Endothelial cell of umbilical vein (primary cell): Measurements from ENCODE around the gene DNAI2. TPM values are rescaled to one million over a fixed set of nuclear protein-coding genes. Genes with fewer than 3 reads are reported as not detected.
"Not testable (repeated sequence)": the region's sequence is repeated elsewhere in the genome, so short reads cannot be mapped to it uniquely, and the experiment has no call there.

Source experiments
- BruUV-seq: library from RNA; stranded (reverse); fragments of 400-500 nt; replicated peaks from 2 replicates; lab custom pipeline; 2021; lab: Mats Ljungman, UMichigan
- CTCF ChIA-PET: fragments of 300-600, 350-600 bp; sonication (Branson Sonifier 250); formaldehyde crosslinking; loops from one replicate; lab custom pipeline; 2021; ENCODE audit warnings: antibody characterized with exemption, inconsistent platforms; lab: Charles Lee
- POLR2A ChIA-PET: fragments of 300-600, 350-600 bp; sonication (Branson Sonifier 250); formaldehyde crosslinking; loops from one replicate; lab custom pipeline; 2021; ENCODE audit warnings: antibody characterized with exemption, inconsistent platforms; lab: Charles Lee
- DNase-seq: peaks from one replicate; pipeline ENCODE4 v3.0.0-alpha.2; 2011; ENCODE audit warnings: low read depth, low spot score
- FAIRE-seq: peaks from 2 replicates; lab custom pipeline; 2011; peaks lifted over from hg19 to GRCh38; lab: Jason Lieb, UNC
- H2AFZ ChIP-seq: 2 replicates; pipeline ENCODE4 v1.6.0; 2012; ENCODE audit warnings: low read depth, low read length, control low read depth, inconsistent platforms
- H3K27ac ChIP-seq: 2 replicates; pipeline ENCODE4 v1.5.1; 2011; ENCODE audit warnings: low read depth, mild to moderate bottlenecking, control low read depth, low read length, moderate library complexity; ENCODE audit not compliant: insufficient read depth
- H3K27me3 ChIP-seq, 2 experiments: 2 replicates each; pipeline versions ENCODE4 v1.6.0 to v1.6.1; 2011; ENCODE audit warnings: low read length in 2 of 2, mixed read lengths in 1 of 2; ENCODE audit not compliant: control insufficient read depth in 2 of 2, insufficient read depth in 2 of 2
- H3K36me3 ChIP-seq, 2 experiments: 2 replicates in 1 of 2; 3 replicates in 1 of 2; pipeline ENCODE4 v1.5.1; 2011; ENCODE audit warnings: low read length in 2 of 2, mild to moderate bottlenecking in 1 of 2, moderate library complexity in 1 of 2; ENCODE audit not compliant: control insufficient read depth in 2 of 2, insufficient read depth in 2 of 2; ENCODE audit errors: extremely low read depth in 1 of 2
- H3K4me1 ChIP-seq: 3 replicates; pipeline ENCODE4 v1.5.1; 2011; ENCODE audit warnings: mild to moderate bottlenecking, low read length; ENCODE audit not compliant: control insufficient read depth, insufficient read depth; ENCODE audit errors: extremely low read depth
- H3K4me2 ChIP-seq: 2 replicates; pipeline ENCODE4 v1.6.1; 2011; ENCODE audit warnings: low read length, control low read depth, mixed read lengths; ENCODE audit not compliant: insufficient read depth
- H3K4me3 ChIP-seq, 3 experiments: fragments of 200-600 bp in 1 of 3; sonication (generic), shearing (Covaris generic) in 1 of 3; replicated peaks in 1 of 3; 2 replicates each; pipeline ENCODE4 v1.5.1; 2011 to 2016; ENCODE audit warnings: control low read depth in 3 of 3, low read length in 3 of 3, mild to moderate bottlenecking in 2 of 3, inconsistent platforms in 1 of 3, low read depth in 1 of 3, moderate library complexity in 1 of 3; ENCODE audit not compliant: insufficient read depth in 1 of 3
- H3K79me2 ChIP-seq: 2 replicates; pipeline ENCODE4 v1.6.0; 2012; ENCODE audit warnings: low read length, inconsistent platforms; ENCODE audit not compliant: control insufficient read depth, insufficient read depth
- H3K9ac ChIP-seq: replicated peaks from 2 replicates; pipeline ENCODE3; 2011; ENCODE audit warnings: low read length, control low read depth; ENCODE audit not compliant: insufficient read depth; ENCODE audit errors: extremely low read depth
- H3K9me1 ChIP-seq: replicated peaks from 3 replicates; pipeline ENCODE4 v1.6.0; 2011; ENCODE audit warnings: mild to moderate bottlenecking, low read length; ENCODE audit not compliant: control insufficient read depth, insufficient read depth; ENCODE audit errors: extremely low read depth
- H3K9me3 ChIP-seq: replicated peaks from 2 replicates; pipeline ENCODE4 v1.5.1; 2012; ENCODE audit warnings: low read length, inconsistent platforms; ENCODE audit not compliant: control insufficient read depth, insufficient read depth
- H4K20me1 ChIP-seq: replicated peaks from 2 replicates; pipeline ENCODE3; 2011; ENCODE audit warnings: mild to moderate bottlenecking, low read length; ENCODE audit not compliant: control insufficient read depth, insufficient read depth; ENCODE audit errors: extremely low read depth
- FOS ChIP-seq: IDR thresholded peaks from 2 replicates; pipeline ENCODE4 v1.6.1; 2011; ENCODE audit warnings: mild to moderate bottlenecking, low read length, moderate library complexity, borderline replicate concordance; ENCODE audit not compliant: insufficient read depth
- GATA2 ChIP-seq: IDR thresholded peaks from 2 replicates; pipeline ENCODE4 v1.7.0; 2011; ENCODE audit warnings: low read depth, mild to moderate bottlenecking, moderate library complexity, mixed read lengths, low read length; ENCODE audit not compliant: insufficient read length, insufficient read depth
- MYC ChIP-seq: IDR thresholded peaks from one replicate; pipeline ENCODE4 v1.6.1; 2011; ENCODE audit warnings: mild to moderate bottlenecking, low read depth, low read length
- POLR2AphosphoS5 ChIP-seq: IDR thresholded peaks from 2 replicates; pipeline ENCODE4 v1.6.1; 2012; ENCODE audit warnings: low read depth, mild to moderate bottlenecking, control low read depth, low read length, moderate library complexity; ENCODE audit not compliant: insufficient read depth
- dilution Hi-C: fragments of 300-500 bp; cut with MboI; formaldehyde crosslinking; loops from one replicate; pipeline ENCODE4 v1.15.0; 2019; ENCODE audit warnings: low sequenced_read_pairs; ENCODE audit not compliant: extremely low pct_ligation_motif_present
- intact Hi-C: fragments of 100-400 bp; cut with micrococcal nuclease; formaldehyde crosslinking; loops from one replicate; pipeline ENCODE4 v1.10.0; 2022
- polyA plus RNA-seq, 4 experiments: library from polyadenylated mRNA; depleted of rRNA in 3 of 4; stranded (reverse) in 3 of 4; unstranded in 1 of 4; fragments of >200 nt; gene quantifications; 2 replicates each; pipeline versions ENCODE4 v1.2.1 to v1.2.3, GENCODE V29; 2011 to 2012; ENCODE audit warnings: missing spikeins in 1 of 4
- total RNA-seq: library from RNA; stranded (reverse); gene quantifications from 2 replicates; pipeline ENCODE4 v1.2.3, GENCODE V29; 2021
- TF ChIP-seq, protein P1 (sequence below): IDR thresholded peaks from 2 replicates; pipeline ENCODE4 v1.6.1; 2011; ENCODE audit not compliant: insufficient read depth, insufficient read length
- TF ChIP-seq, protein P2 (sequence below), 2 donors: IDR thresholded peaks; 1 replicate in 1 of 2; 2 replicates in 1 of 2; pipeline ENCODE4 v1.5.1; 2011; ENCODE audit warnings: low read length in 2 of 2, mild to moderate bottlenecking in 2 of 2, moderate library complexity in 2 of 2, control low read depth in 1 of 2, inconsistent platforms in 1 of 2, low read depth in 1 of 2; ENCODE audit not compliant: insufficient read depth in 1 of 2; ENCODE audit errors: extremely low read depth in 1 of 2

DNAI2 gene
- total and polyA plus RNA-seq, 2 donors (not counting 3 experiments of a cell fraction or from before 2014, with no cell fraction given) = not detected

DNA sequence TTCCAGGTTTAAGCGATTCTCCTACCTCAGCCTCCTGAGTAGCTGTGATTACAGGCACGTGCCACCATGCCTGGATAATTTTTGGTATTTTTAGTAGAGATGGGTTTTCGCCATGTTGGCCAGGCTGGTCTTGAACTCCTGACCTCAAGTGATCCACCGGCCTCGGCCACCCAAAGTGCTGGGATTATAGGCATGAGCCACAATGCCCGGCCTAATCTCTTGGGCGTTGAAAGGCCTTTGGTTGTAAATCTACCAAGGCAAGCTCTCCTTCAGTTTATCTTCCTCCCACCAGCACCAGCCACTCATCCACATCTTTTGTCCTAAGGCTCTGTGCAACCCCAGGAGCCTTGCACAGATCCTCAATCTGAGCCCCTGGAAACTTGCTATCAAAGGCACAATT lies 5.6 kb downstream of the DNAI2 start:
- intact Hi-C loops, dilution Hi-C loops, H3K27me3 ChIP-seq, H3K9me1 ChIP-seq, H3K36me3 ChIP-seq, H2AFZ ChIP-seq, H3K9me3 ChIP-seq, H3K79me2 ChIP-seq, FAIRE-seq, H3K27ac ChIP-seq, H4K20me1 ChIP-seq, DNase-seq, H3K4me2 ChIP-seq, H3K4me1 ChIP-seq, POLR2A ChIA-PET, CTCF ChIA-PET, H3K4me3 ChIP-seq, BruUV-seq, H3K9ac ChIP-seq: not testable (repeated sequence)

DNA sequence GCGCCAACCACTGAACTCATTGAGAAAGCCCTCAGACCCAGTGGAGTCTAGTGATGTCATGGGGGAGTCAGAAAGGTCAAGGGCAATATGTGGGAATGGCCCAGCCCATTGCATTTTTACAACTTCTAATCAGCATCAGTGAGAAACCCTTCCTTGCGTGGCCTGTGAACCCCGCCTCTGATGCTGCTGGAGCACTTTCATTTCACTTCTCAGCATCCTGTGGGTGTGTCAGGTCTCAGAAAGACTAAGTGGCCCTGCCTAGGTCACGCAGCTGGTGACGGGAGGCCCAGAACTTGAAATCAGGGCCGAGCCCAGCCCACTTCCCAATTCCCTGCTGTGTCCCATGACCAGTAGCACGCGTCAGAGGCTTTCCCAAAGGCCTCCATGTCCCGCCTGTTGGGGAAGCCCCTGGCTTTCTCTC lies 6.1 kb downstream of the DNAI2 start:
- ChIA-PET CTCF (no interaction called here), POLR2A (no interaction called here)
- no peak for FAIRE-seq
- H4K20me1 ChIP-seq = no peaks in the 10 kb centered on the region
- H3K79me2 ChIP-seq = no peaks in the 10 kb centered on the region
- no peak overlapping the region for H3K4me3 ChIP-seq
- no peaks in the 10 kb centered on the region for H3K36me3 ChIP-seq
- no peak overlapping the region for H3K9ac ChIP-seq
- no peaks in the 10 kb centered on the region for H3K9me1 ChIP-seq
- dilution Hi-C loops = no loop called here
- no TSS peak for BruUV-seq
- no peaks in the 10 kb centered on the region for H3K4me1 ChIP-seq
- no peak overlapping the region for H2AFZ ChIP-seq
- H3K4me2 ChIP-seq = no peak overlapping the region
- intact Hi-C loops = no loop called here
- no peak for TF ChIP-seq GATA2
- no peak for TF ChIP-seq MYC
- TF ChIP-seq, protein P1, sequence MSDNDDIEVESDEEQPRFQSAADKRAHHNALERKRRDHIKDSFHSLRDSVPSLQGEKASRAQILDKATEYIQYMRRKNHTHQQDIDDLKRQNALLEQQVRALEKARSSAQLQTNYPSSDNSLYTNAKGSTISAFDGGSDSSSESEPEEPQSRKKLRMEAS = no peak
- TF ChIP-seq, protein P2, sequence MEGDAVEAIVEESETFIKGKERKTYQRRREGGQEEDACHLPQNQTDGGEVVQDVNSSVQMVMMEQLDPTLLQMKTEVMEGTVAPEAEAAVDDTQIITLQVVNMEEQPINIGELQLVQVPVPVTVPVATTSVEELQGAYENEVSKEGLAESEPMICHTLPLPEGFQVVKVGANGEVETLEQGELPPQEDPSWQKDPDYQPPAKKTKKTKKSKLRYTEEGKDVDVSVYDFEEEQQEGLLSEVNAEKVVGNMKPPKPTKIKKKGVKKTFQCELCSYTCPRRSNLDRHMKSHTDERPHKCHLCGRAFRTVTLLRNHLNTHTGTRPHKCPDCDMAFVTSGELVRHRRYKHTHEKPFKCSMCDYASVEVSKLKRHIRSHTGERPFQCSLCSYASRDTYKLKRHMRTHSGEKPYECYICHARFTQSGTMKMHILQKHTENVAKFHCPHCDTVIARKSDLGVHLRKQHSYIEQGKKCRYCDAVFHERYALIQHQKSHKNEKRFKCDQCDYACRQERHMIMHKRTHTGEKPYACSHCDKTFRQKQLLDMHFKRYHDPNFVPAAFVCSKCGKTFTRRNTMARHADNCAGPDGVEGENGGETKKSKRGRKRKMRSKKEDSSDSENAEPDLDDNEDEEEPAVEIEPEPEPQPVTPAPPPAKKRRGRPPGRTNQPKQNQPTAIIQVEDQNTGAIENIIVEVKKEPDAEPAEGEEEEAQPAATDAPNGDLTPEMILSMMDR (IDR thresholded peaks at IDR 0.05; ENCODE audit: extremely low read depth in 1 of 2, insufficient read depth in 1 of 2, low read depth in 1 of 2, low read length in 2 of 2) = no peak
- TF ChIP-seq FOS = no peak
- no peak for TF ChIP-seq POLR2AphosphoS5
- no peak overlapping the region for H3K27ac ChIP-seq
- H3K9me3 ChIP-seq = no peaks in the 10 kb centered on the region
- no peaks in the 10 kb centered on the region for H3K27me3 ChIP-seq
- DNase-seq = no peak
